Hindlimb muscle (tissue), 1 donor: ENCODE data around the gene MINAR2. TPM values are rescaled to one million over a fixed set of nuclear protein-coding genes. Genes with fewer than 3 reads are reported as not detected.
A peak's percentile ranks its signal among the peaks of the same experiment; 100 is the strongest.

Experiments
- DNase-seq: peaks from one replicate; pipeline ENCODE4 v3.0.0-alpha.2; 2013
- polyA plus RNA-seq: library from polyadenylated mRNA; unstranded; fragments of 120-200 nt; gene quantifications from one replicate; pipeline ENCODE4 v1.2.1, GENCODE V29; 2013; ENCODE audit not compliant: insufficient read length

MINAR2 gene
- polyA plus RNA-seq, 1 donor: 0.19 TPM

DNA sequence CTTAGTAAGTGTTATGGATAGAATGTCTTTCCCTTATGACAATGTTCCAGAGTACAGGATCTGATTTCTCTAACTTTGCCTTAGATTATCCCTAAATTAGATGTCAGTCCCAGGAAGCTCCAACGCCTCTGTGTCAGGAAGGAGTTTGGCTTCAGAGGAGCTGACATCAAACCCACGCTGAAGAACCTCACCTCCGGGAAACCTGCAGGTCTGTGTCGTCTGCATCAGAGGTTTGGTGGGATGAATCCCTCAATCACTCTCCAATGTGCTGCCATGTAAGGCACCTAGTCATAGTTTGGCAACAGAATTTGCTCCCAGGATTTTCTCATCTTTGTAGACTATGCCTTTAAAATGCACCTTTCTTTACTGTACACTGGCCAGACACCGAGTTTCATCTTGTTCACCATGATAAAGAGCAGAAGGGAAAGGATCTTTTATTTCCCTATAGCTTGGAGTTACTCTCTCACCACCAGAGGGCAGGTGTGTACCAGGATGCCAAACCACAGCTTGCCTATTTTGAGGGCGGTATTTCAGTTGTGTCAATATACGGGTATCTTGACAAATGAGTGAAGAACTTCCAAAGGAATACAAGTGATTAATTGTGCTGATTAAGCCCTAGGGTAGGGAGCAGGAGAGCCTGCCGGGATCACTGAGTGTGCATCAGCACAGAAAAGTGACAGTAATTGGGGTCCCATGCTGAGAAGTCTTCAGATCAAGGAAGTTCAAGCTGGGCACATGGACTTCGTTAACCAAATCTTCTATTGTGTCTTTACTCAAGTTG, 23.4 kb downstream of the MINAR2 start:
- DNase-seq: peak; percentile 59

DNA sequence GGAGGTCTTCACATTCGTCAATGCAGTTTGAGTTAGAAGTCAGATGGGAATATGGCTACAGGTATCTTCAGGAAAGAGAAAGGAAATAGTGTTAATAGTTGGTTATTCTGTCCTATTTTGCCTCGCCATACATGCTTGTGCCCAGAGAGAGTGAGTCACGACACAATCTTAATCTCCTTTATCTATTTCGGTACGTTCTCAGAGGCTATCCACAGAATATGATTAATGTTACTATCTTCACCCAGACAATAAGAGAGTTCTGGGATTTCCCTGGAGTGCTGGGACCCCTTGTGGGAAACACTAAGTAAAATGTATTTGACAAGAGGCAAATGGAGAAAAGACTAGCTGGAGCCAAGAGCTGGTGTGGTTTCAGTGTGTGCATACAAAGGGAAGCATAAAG, 25.5 kb downstream of the MINAR2 start:
- no peak for DNase-seq

DNA sequence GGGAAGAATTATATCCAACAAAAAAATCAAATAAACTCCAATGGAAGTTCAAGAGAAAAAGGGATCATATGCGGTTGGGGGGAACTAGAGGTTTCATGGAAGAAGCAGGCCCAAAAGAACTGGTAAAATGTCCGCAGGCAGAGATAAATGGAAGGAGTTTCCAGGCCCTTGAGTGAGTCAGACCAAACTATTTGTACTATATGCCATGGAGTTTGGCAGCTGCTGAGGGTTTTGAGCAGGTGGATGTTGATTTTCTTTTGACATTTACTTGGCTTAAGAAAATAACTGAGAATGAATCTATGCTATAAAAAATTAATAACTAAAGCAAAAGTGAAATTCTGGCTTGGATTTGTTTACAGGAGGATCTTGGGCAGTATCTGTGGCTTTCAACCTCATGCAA, 33.7 kb downstream of the MINAR2 start:
- no peak for DNase-seq

DNA sequence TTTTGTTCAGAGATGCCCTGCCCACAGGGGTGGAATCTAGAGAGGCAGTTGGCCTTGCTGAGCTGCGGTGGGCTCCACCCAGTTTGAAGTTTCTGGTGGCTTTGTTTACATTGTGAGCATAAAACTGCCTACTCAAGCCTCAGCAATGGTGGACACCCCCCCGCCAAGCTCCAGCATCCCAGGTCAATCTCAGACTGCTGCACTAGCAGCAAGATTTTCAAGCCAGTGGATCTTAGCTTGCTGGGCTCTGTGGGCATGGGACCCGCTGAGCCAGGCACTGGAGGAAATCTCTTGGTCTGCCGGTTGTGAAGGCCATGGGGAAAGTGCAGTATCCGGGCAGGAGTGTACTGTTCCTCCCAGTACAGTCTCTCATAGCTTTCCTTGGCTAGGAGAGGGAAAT, 55.5 kb downstream of the MINAR2 start:
- no peak for DNase-seq

DNA sequence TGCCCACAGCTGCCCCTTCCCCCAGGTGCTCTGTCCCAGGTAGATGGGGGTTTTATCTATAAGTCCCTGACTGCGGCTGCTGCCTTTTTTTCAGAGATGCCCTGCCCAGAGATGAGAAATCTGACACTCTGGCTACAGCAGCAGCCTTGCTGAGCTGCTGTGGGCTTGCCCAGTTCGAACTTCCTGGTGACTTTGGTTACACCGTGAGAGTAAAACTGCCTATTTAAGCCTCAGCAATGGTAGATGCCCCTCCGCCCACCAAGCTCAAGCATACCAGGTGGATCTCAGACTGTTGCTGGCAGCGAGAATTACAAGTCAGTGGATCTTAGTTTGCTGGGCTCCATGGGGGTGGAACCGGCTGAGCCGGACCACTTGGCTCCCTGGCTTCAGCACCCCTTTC, 56.8 kb downstream of the MINAR2 start:
- DNase-seq: no peak

DNA sequence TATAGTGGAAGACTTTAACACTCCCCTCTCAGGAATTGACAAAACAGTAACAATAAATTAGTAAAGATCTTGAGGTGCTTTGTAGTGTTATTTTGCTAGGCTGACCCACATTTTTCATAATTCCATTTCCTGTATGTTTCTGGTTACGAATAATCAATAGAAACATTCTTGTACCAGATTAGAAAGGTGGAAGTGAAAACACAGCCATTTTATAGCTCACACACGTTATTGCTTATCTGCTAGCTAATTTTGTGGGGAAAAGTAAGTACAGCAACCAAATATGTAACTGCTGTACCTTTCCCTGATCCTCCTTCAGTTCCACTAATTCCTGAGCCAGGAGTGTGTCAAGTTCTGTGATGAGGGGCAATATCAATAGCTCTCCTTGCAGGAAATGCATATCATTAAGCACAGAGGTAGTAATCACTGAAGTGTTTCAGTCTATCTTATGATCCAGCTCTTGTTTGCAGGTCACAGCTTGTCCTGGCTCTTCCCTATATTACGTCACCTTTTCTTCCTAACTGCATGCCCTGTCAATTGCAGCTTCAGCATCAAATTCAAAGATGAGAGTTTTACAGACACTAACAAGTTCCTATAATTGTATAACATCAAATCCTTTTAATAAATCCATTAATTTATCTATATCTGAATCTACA, 59.4 kb downstream of the MINAR2 start:
- no peak for DNase-seq

Other genes starting within 250 kb of the MINAR2 start
- 4.4 TPM for gene CHSY3, start 156.4 kb downstream of the MINAR2 start, polyA plus RNA-seq